GM21529 (cell line): ENCODE data around the gene RPL27.

Source experiments
- ATAC-seq: cut with Tn5 transposase; IDR thresholded peaks from one replicate; pipeline ENCODE4 v1.9.1; 2021; ENCODE audit not compliant: unreplicated experiment

The RPL27 gene

GRCh38 chr17:43051969-43052368 lies 53.8 kb downstream of the RPL27 start:
- no peak for ATAC-seq
